ENCODE data around the gene FNDC11.

GRCh38 chr20:63577317-63577894, 23.4 kb downstream of the FNDC11 start:
- TF ChIP-seq MAX (IDR thresholded peaks at IDR 0.05; ENCODE audit: insufficient read depth, insufficient read length) (no peak), CTCF (IDR thresholded peaks at IDR 0.05; ENCODE audit: extremely low read depth in 1 of 2, insufficient read depth in 1 of 2, low read depth in 1 of 2, low read length in 2 of 2) (no peak), POLR2A (IDR thresholded peaks at IDR 0.05; ENCODE audit: low read depth, low read length) (no peak), EZH2 (IDR thresholded peaks at IDR 0.05; ENCODE audit: borderline replicate concordance, low read depth, low read length, severe bottlenecking) (no peak), POLR2AphosphoS5 (IDR thresholded peaks at IDR 0.05; ENCODE audit: insufficient read depth, low read depth, low read length) (no peak)

Data from endothelial cell of umbilical vein (primary cell).